Stimulated activated CD4-positive, alpha-beta T cell treated with anti-CD3 and anti-CD28 coated beads, Interleukin-15, amount 100 ng/mL, for 24 hours (primary cell): Measurements from ENCODE around the gene CTIF.
A peak's percentile ranks its signal among the peaks of the same experiment; 100 is the strongest.

Source experiments
- DNase-seq: peaks from one replicate; pipeline ENCODE4 v3.0.0-alpha.2; 2020

CTIF gene

GRCh38 chr18:48795696-48796095 is 256.9 kb downstream of the CTIF start:
- DNase-seq = no peak

GRCh38 chr18:48796491-48797205 is 257.8 kb downstream of the CTIF start:
- no peak for DNase-seq

- no peak for DNase-seq
Observed at GRCh38 chr18:48797841-48798255, 259.0 kb downstream of the CTIF start.

GRCh38 chr18:48798334-48799245 is 259.8 kb downstream of the CTIF start:
- no peak for DNase-seq

- no peak for DNase-seq
Observed at GRCh38 chr18:48799724-48800315, 261.0 kb downstream of the CTIF start.

GRCh38 chr18:48800466-48800865 is 261.6 kb downstream of the CTIF start:
- DNase-seq = no peak

- DNase-seq = peak; percentile 37
Observed at GRCh38 chr18:48800876-48801727, 262.3 kb downstream of the CTIF start.

- no peak for DNase-seq
Observed at GRCh38 chr18:48801728-48802542, 263.1 kb downstream of the CTIF start.

GRCh38 chr18:48802543-48803290 is 263.9 kb downstream of the CTIF start:
- no peak for DNase-seq

GRCh38 chr18:48803518-48803917 is 264.7 kb downstream of the CTIF start:
- DNase-seq = no peak

- no peak for DNase-seq
Observed at GRCh38 chr18:48803951-48804855, 265.4 kb downstream of the CTIF start.

- DNase-seq = no peak
Observed at GRCh38 chr18:48804856-48805610, 266.2 kb downstream of the CTIF start.

GRCh38 chr18:48805826-48806535 is 267.1 kb downstream of the CTIF start:
- no peak for DNase-seq

GRCh38 chr18:48806551-48807261 is 267.9 kb downstream of the CTIF start:
- no peak for DNase-seq

- no peak for DNase-seq
Observed at GRCh38 chr18:48808476-48808875, 269.6 kb downstream of the CTIF start.

- DNase-seq = no peak
Observed at GRCh38 chr18:48809365-48809764, 270.5 kb downstream of the CTIF start.

- no peak for DNase-seq
Observed at GRCh38 chr18:48810805-48811204, 272.0 kb downstream of the CTIF start.

GRCh38 chr18:48811401-48811800 is 272.6 kb downstream of the CTIF start:
- DNase-seq = no peak
